ENCODE results near the gene IFIH1.

Gene IFIH1

GRCh38 chr2:162308747-162309503 is 9.6 kb downstream of the IFIH1 start:
- no peak for DNase-seq

GRCh38 chr2:162305901-162306300 is 12.6 kb downstream of the IFIH1 start:
- no peak for DNase-seq

GRCh38 chr2:162301877-162302276 is 16.6 kb downstream of the IFIH1 start:
- no peak for DNase-seq

GRCh38 chr2:162301151-162301804 is 17.2 kb downstream of the IFIH1 start:
- DNase-seq: peak; percentile 62

GRCh38 chr2:162300266-162300665 is 18.2 kb downstream of the IFIH1 start:
- no peak for DNase-seq

GRCh38 chr2:162298669-162299335 is 19.7 kb downstream of the IFIH1 start:
- no peak for DNase-seq

GRCh38 chr2:162297925-162298552 is 20.4 kb downstream of the IFIH1 start:
- DNase-seq: peak; percentile 75

GRCh38 chr2:162295009-162295408 is 23.5 kb downstream of the IFIH1 start:
- DNase-seq: no peak

GRCh38 chr2:162293122-162293786 is 25.2 kb downstream of the IFIH1 start:
- no peak for DNase-seq

GRCh38 chr2:162291748-162292147 is 26.7 kb downstream of the IFIH1 start:
- no peak for DNase-seq

GRCh38 chr2:162282765-162283425 is 35.6 kb downstream of the IFIH1 start:
- no peak for DNase-seq

GRCh38 chr2:162280654-162281053 is 37.8 kb downstream of the IFIH1 start:
- no peak for DNase-seq

- DNase-seq: no peak
Observed at GRCh38 chr2:162277381-162277780, 41.1 kb downstream of the IFIH1 start.

GRCh38 chr2:162267996-162268395 is 50.5 kb downstream of the IFIH1 start:
- no peak for DNase-seq

GRCh38 chr2:162267496-162267895 is 51.0 kb downstream of the IFIH1 start:
- DNase-seq: no peak

- no peak for DNase-seq
Observed at GRCh38 chr2:162266460-162266760, 52.1 kb downstream of the IFIH1 start.

- no peak for DNase-seq
Observed at GRCh38 chr2:162265666-162266459, 52.6 kb downstream of the IFIH1 start.

- peak; percentile 64 for DNase-seq
Observed at GRCh38 chr2:162261032-162261945, 57.2 kb downstream of the IFIH1 start.

- peak; percentile 38 for DNase-seq
Observed at GRCh38 chr2:162258686-162259085, 59.8 kb downstream of the IFIH1 start.

- DNase-seq: no peak
Observed at GRCh38 chr2:162258169-162258568, 60.3 kb downstream of the IFIH1 start.

GRCh38 chr2:162257425-162257824 is 61.1 kb downstream of the IFIH1 start:
- no peak for DNase-seq

Measured in EL (cell line).